HG02642 (cell line): Measurements from ENCODE around the gene MRPS34.

Experiments
- ATAC-seq: cut with Tn5 transposase; IDR thresholded peaks from one replicate; pipeline ENCODE4 v1.9.1; 2021; ENCODE audit warnings: mild to moderate bottlenecking; ENCODE audit not compliant: unreplicated experiment, poor library complexity

The MRPS34 gene

DNA sequence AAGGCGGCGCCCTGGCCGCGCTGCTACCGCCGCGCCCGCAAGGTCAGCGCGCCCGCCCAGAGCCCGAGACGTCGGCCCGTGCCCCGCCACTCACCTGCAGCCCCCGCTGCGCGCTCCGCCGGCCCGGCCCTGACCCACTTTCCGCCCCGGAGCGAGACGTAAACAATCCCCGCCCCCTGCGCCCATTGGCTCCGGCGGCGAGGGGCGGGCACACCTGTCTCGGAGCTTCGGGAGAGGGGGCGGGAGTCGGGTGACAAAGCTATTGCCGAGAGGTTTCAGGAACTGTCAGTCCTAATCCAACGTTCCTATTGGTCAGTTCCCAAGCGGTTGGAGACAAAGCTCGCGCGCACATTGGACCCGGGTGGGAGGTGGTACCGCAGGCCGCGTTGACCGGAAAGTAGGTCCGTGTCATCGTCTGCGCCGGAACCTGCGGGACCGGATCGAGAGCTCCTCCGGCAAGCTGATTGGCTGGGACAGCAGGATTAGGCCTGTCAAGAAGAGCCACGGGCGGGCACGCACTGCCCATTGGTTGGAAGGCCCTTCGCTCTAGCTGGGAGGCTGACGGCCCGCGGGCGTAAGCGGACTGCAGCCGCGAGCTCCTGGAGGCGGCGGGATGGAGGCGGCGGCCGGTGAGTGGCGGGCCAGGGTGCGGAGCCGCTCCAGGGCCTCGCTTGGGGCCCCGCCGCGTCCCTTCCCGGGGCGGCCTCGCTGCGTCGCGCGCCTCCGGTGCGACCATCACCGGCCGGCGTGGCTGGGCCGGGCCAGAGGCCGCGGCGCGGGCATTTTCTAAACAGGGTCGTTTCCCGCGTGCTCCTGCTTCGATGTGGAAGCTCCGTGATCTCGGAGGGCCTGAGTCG, 9.7 kb upstream of the MRPS34 start, which contains the start of the genes NUBP2 and SPSB3:
NUBP2 (plus strand) TSS at position 553 of the 857 bp plus-strand sequence; CDS start at position 614, 61 bp downstream.
SPSB3 (minus strand) TSS at position 164 of the 857 bp plus-strand sequence. CDS start 1,088 bp downstream, outside the sequence.
- ATAC-seq, result peak; percentile 86

DNA sequence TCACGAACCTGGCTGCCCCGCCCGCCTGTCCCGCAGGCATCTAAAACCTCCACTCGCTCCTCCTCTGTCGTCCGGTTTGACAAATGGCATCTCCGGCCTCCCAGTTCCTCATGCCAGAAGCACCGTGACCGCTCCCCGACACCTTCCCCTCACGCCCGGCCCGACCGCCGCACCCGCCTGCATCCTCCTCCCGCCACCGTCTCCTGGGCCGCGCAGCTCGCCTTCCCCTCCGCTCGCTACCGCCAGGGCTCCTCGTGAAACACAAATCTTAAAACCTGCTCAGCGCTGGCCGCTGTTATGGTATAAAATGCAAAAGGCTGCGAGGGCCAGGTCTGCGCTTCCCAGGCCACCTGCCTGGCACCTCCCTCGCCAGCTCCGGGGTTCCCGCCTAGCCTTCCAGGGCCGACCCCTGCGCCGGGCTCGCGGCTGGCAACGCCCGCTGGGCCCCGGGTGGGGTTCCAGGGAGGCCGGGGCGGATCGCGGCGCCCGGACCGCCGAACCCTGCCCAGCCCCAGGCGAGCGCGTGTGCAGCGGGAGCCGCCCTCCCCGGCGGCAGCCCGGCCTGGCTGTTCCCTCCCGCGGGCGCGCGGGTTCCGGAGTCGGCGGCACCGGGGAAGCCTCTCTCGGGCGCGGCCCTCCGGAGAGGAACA, 8.9 kb upstream of the MRPS34 start:
- peak; percentile 6 for ATAC-seq

DNA sequence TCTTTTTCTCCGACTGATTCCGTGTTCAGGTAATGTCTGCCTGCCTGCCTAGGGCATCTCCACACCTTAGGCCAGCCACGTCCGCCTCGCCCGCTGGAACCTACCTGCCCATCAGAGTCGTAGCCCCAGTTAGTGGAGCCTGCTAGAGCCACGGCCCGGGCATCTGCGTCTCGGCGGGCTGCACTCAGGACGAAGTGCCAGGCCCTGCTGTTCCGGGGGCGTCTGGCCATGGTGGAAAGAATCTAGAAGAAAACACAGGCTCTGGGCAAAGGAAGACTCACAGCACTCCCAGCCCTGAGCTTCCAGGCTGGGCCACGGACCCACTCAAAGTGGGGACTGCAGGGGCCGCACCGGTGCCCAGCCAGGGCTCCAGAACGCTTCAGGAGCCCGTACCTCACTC, 8.3 kb upstream of the MRPS34 start:
- no peak for ATAC-seq

DNA sequence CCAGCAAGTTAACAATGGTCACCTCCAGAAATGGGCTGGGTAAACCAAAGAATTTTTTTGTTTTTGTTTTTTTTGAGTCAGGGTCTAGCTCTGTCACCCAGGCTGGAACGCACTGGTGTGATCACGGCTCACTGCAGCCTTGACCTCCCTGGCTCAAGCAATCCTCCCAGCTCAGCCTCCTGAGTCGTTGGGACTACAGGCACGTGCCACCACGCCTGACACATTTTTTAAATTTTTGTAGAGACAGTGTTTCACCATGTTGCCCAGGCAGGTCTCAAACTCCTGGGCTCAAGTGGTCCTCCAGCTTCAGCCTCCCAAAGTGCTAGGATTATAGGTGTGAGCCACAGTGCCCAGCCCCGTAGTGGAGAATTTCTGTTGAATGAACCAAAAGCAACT, 7.7 kb upstream of the MRPS34 start:
- ATAC-seq, result no peak

DNA sequence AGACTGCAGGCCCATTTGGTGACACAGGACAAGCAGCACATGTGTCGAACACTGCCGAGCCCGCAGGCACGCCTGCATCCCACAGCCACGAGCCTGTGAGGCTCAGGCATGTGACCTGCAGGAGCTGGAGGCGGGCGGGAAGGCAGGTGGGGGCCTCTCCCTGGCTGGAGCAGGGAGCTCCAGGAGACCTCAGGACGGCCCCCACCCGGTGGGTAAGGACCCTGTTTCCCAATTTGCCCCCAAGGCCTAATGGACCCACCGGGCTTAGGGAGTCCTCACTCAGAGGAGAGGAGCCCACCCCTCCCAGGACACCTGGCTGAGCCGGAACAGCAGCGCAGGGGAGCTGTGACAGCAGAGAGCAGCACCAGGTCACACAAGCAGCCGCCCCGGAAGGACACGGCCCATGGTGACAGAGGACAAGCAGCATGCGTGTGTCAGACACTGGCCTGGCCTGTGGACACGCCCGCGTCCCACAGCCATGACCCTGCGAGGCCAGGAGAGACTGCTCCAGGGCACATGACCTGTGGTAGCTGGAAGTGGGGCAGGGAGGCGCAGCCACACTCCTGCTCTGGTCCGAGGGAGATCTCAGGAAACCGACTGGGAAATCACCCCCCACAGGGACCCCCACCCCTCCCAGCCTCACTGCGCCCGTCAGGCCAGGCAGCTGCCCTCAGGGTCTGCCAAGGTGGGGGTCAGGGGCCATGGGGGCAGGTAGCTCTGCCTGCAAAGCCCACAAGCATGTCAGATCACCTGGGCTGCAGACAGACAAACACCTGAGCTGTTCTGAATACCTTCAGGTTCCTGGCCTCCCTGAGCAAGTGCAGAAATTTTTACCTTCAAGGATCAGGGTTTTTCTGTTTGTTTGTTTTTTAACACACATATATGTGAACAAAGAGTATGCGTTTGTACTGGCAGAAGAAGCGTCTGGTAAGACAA, 7.1 kb upstream of the MRPS34 start:
- no peak for ATAC-seq

DNA sequence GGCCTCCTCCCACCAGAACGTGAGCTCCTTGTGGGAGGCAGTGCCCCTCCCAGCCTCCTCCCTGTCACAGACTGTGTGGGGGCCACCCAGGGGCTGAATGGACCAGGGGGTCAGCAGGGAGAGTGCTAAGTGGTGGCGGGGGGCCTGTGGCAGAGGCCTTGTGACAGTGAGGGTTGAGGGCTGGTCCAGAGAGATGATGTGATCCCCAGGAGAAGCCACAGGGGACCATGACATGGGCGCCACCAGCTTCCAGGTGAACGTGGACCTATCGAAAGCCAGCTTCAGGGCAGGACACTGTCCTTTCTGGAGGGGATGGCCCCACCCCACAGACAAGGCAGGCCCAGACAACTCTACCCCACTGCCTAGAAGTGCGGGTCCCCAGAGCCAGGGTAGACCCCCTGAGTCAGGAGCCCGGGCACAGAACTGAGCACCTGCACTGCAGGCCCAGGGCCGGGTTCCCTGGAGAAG, 6.3 kb upstream of the MRPS34 start:
- ATAC-seq, result no peak

DNA sequence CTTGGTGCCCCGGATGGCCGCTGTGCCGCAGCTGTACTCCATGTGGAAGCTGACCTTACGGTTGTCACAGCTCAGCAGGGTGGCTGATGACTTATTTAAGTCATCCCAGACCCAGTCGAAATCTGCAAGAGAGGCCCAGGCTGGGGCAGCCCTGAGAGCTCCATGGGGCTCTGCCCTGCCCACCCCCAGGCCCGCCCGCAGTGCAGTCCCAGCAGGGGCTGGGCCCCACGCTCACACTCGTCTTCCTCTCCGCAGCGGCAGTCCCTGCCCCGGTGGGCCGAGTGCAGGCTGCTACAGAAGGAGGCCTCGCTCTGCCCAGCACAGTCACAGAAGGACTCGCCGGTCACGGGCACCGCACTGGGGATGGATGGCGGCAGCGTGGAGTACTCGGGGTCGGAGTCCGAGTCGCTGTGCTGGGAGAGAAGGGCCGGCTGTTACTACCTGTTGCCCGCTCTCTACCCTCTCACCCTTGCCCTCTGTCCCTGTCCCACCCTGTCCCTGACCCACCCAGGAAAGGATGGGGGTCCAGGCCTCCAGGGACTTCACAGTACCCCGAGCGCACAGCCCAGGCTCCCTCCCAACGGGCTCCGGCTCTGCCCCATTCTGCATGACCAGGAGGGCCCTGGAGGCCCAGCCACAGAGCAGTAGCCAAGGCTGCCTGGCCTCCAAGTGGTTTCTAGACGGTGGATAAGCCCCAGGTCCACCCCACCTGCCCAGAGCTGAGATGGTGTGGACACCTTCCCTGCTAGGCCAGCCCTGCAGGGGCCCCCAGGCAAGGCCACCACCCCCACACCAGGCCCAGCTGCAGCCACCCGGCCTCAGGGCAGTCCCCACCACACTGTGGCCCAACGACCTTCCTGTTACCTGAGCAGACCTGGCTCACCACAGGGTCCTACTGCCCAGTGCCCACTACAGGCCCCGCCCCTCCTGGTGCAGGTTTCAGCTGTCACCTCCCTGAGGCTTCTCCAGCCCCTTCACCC, 5.6 kb upstream of the MRPS34 start:
- ATAC-seq, result no peak

DNA sequence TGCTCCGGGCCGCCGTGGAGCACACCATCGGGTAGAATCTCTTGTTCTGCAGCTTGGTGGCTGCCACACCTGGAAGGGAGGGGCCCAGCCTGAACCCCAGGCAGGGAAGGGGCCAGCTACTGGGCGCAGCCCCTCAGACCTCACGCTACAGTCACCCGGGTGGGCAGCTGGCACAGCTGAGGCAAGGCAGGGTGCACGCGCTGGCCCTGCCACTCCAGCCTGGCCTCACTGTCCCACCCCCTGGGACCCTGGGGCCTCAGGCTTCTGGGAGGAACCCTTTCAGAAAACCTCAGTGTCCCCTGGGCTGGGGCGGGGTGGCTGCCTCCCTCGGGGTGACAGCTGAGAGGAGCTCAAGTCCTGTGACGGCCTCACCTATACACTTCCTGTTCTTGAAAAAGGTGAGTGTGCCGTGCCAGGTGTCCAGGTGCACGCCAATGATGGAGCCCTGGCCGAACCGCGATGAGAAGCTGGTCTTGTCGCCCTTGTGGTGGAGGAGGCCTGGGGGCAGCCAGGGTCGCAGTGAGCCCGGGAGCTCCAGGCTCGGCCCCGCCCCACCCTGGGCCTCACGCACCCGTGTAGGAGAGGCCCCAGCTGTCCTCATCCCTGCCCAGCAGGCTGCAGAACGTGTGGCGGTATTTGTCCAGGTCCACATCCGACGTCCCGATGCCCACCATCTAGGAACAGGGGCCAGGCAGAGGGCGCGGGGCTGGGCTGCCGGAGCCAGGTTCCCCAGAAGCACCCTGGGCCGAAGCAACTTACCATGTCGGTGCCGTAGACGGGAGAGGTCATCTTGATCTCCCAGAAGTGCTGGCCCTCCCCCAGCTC, 4.7 kb upstream of the MRPS34 start:
- no peak for ATAC-seq

DNA sequence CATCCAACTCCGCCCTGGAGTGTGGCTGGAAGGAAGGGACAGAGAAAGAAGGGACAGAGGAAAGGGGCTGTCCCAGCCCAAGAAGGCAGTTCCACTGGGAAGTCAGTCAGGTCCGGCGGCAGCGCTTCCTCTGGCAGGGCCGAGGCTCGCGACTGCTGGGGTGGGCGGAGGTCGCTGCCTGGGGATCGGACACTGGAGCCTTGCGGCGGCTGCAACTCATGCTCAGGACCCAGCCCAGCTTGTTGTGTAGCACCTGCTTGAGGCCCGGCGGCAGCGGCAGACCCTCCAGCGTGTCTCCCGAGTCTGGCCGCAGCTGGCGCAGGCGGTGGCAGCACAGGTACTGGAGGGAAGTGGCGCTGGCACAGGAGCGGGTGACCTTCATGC, 4.0 kb upstream of the MRPS34 start:
- no peak for ATAC-seq

DNA sequence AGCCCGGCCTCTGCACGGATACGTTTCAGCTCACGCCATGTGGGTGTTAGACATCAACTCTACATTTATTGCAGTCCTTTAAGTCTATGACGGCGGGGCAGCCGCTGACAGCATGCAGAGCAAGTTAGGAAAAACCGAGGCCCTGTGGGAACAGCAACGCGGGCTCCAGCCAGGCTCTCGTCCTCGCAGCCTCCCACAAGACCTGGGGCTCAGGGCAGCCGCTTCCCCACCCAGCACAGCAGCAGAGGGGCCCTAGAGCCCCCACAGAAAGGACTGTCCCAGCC, 3.7 kb upstream of the MRPS34 start:
- no peak for ATAC-seq

DNA sequence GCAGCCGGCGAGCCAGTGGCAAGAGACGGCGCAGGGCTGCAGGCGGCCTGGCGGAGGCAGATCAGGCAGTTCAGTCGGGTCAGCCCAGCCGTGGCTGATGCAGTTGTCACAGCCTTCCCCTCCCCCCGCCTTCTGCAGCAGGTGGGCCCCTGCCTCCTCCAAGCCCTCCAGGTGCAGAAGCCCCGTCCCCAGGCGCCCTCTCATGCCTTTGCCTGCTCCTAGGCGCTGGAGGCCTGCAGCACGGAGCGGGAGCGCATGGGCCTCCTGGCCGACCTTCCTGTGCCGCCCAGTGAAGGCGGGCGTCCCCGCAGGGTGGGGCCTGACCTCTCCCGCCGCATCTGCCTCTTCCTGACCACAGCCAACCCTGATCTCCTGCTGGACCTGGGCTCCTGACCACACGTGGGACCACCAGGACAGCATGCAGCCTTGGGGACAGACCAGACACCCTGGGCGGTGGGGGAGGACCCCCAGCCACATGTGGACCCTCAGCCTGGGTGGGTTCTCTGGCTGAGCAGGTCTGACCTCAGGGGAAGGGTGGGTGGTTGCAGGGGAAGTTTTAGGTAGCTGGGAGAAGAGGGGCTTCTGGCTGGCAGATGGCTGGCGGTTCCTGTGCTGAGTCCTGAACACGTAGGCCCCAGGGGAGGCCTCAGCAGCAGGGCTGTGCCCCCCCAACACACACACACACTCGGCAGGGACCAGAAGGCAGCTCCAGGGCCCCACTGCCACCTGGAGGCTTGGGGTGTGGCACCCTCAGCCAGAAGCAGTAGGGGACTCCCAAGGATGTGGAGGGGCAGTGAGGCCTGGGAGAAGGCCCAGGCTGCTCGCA, 3.1 kb upstream of the MRPS34 start:
- no peak for ATAC-seq

DNA sequence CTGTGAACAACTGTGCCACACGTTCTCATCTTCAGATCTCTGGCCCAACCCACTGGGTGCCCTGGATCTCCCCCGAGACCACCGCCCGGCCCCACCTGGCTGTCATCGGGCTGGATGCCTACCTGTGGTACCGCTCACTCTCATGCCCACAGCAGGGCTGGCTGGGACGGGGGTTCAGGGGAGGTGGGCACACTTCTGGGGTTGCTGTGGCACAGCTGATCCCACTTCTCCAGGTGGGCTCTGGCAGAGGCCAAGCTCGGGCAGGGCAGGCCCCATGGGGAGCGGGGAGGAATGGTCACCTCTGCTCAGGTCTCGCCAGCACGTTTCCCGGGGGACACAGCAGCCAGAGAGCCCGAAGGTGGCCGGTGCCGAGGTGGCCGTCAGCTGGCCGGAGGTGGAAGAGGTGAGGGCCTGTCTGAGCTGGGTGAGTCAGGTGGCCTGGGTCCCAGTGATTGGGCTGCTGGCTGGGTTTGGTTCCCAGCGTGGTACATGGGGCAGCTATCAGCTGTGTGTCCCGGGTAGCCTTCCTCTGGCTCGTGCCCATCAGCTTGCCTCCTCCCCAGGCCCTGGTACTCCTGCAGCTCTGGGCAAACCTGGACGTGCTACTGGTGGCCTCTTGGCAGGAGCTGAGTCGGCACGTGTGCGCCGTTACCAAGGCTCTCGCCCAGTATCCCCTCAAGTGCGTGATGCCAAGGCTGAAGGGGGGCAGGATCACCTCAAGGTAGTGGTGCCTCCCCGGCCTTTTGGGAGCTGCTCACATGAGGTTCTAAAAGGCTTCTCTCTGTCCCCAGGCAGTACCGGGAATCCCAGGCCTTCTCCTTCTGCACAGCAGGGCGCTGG, 2.3 kb upstream of the MRPS34 start:
- ATAC-seq, result no peak

DNA sequence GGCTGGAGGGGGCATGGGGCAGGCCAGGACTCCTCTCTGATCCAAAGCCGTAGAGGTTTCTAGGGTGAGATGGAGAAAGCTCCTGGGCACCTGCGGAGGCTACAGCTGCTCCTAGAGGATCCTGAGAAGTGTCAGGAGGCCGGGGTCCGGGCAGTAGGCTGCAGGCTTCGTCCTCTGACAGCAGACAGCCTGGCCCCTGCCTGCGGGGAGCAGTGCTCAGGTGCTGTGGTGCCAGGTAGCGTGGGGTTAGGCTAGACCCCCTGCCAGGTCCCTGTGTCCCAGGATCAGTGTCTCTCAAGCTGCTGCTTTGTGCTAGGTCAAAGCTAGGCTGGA, 1.5 kb upstream of the MRPS34 start:
- ATAC-seq, result no peak

DNA sequence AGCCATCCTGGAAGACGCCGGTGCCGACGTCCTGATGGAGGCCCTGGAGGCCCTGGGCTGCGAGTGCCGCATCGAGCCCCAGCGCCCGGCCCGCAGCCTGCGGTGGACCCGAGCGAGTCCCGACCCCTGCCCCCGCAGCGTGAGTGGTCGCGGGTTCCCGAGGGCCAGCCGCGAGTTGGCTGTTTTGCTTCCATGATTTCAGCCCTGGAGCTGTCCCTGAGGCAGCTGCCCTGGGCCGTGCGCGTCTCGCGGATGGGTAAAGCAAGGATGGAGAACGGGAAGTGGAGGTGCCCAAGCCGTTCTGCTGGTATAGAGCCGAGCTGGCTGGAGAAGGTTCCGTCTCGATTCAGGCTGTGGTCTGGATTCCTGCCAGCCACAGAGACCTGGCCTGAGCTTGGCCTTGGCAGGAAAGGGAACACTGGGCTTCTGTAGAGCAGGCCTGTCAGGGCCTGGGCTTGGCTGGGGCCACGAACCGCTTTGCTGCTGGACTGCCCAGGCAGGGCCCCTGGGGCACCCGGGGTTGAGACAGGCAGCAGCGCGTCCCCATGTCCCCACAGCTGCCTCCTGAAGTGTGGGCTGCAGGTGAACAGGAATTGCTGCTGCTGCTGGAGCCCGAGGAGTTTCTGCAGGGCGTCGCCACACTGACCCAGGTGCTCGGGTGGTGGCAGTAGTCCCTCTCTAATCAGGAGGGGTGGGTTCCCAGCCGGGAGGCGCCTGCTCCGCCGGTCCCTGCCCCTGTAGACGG, 941 bp upstream of the MRPS34 start:
- no peak for ATAC-seq

DNA sequence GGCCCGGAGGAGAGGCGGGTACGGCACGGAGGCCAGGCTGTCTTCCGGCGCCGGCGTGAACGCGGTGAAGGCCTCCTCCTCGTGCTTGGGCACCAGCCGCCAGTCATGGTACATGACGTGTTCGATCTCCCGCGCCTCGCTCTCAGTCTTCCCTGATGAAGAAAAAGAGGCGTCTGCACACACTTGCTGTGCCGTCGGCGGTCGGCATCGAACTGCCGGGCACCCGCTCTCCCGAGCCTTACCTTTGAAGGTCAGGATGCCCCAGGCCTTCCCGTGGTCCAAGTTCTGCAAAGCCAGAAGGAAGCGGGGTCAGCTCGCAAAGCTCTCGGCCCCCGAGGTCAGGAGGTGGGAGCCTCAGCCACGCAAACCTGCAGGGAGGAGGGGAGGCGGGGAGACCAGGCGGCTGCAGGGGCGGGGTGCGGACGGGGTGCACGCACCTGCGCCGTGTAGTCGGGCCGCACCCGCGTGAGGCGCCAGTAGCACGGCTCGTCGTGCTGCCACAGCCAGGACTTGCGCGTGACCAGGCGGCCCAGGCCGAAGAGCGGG, 499 bp downstream of the MRPS34 start, which contains the start of gene EME2:
EME2 (plus strand) TSS at position 449 of the 546 bp plus-strand sequence. CDS start 418 bp downstream, outside the sequence.
- peak; percentile 9 for ATAC-seq

DNA sequence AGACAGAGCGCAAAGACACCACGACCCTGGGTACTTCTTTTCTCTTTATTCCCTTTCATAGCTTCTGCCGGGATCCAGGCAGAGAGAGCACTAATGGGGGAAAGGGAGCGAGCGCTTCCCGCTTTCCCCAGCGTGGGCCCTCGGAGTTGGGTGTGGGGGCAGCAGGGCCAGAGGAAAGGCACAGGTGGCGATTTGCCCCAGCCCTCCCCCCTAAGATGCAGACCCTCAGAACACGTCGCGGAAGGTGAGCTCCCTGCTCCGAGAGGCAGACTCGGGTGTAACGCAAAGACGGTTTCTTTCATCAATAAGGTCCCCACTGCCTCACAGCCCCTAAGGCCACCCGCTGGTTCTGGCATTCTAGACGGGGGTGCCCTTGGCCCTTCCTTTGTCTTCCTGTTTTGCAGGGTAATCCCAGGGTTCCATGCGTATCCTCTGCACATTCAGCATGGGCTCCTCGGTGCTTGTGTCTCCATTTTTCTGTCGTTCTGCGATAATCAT, 1.0 kb downstream of the MRPS34 start:
- no peak for ATAC-seq
